ENCODE measurements around the gene PTPRD.

PTPRD gene

DNA sequence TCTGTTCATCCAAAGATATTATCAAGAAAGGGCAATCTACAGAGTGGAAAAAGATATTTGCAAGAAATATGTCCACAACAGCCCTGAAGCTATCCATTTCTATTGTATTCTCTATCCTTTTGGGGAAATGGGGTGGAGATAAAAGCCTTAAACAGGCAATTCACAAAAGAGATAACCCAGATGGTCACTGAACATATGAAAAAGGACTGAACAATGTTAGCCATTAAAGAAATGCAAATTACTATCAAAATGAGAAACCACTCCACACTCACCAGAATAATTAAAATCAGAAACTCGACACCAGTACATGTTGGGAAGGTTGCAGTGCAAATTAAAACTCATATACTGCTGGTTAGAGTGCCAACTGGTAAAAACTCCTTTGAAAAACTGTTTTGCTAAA, 1858.1 kb downstream of the PTPRD start:
- H3K4me3 ChIP-seq (ENCODE audit: low read depth, low read length): no peak overlapping the region
- no peak for DNase-seq (ENCODE audit: low read depth)
- TF ChIP-seq CTCF (conservative IDR thresholded peaks at IDR 0.05; ENCODE audit: low read depth, low read length): no peak

DNA sequence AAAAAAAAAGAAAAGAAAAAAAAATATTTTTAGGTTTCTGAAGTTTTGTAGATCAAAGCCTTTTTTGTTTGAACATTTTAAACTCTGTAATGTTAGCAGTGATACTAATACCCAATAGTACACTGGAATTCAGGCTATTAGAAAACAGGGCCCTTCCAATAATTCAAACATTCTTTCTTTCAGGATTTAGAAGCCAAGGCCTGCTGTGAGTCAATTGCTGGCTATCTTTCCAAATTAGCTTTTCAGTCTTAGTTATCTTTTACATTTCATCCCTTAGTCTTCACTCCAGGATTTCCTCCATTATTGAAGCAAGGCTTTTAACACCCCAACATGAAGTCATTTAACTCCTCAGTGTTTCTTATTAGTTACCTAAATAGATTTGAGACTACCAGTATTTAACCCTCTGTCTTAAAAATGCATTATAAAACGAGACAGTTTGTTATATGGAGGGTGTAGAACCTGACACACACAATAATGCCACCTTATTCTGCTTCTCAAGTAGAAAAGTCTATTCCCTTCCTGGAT, 1861.3 kb downstream of the PTPRD start:
- no peak for DNase-seq (ENCODE audit: low read depth)
- no peak for TF ChIP-seq CTCF (conservative IDR thresholded peaks at IDR 0.05; ENCODE audit: low read depth, low read length)
- H3K4me3 ChIP-seq (ENCODE audit: low read depth, low read length): no peak overlapping the region

DNA sequence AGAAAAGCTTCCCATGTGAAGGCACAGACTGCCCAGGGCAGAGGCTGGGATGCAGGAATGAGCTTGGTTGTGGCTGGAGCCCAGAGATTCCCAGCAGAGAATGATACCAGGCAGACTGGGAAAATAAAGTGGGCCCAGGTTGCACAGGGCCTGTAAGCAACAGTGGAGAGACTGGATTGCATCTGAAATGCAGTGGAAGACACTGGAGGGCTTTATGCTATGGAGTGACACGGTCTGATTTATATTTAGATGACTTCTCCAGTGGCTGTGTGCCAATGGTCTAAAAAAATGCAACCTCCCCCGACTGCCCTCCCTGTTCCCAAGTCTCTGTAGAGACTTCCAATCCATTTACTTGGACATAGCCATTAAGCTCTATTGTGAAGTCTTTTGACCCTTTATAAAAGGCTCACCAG, 1862.2 kb downstream of the PTPRD start:
- no peak overlapping the region for H3K4me3 ChIP-seq (ENCODE audit: low read depth, low read length)
- no peak for TF ChIP-seq CTCF (conservative IDR thresholded peaks at IDR 0.05; ENCODE audit: low read depth, low read length)
- DNase-seq (ENCODE audit: low read depth): no peak

GRCh38 chr9:8745347-8745746, 1867.5 kb downstream of the PTPRD start:
- no peak for TF ChIP-seq CTCF (conservative IDR thresholded peaks at IDR 0.05; ENCODE audit: low read depth, low read length)
- DNase-seq (ENCODE audit: low read depth): no peak
- no peak overlapping the region for H3K4me3 ChIP-seq (ENCODE audit: low read depth, low read length)

- TF ChIP-seq CTCF (conservative IDR thresholded peaks at IDR 0.05; ENCODE audit: low read depth, low read length): no peak
- no peak for DNase-seq (ENCODE audit: low read depth)
- H3K4me3 ChIP-seq (ENCODE audit: low read depth, low read length): no peak overlapping the region
These were observed 1873.9 kb downstream of the PTPRD start for GRCh38 chr9:8738945-8739344.

DNA sequence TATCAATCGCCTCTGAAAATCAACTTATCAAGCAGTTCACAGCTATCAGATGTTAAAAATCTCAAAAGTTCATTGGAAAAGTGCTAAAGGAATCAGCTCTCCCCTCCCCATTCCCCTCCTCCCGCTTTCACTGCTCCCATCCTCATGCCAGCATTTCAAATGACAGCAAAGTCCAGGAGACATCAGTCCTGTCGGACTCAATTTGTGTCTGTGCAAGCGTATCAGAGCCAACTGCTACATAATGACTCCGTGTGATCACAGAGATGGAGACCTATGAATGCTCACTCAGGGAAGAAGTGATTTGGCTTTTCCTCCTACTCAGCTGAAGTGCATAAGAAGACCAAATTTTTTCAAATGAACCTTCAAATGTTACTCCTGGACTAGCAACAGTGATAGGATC, 1876.0 kb downstream of the PTPRD start:
- DNase-seq (ENCODE audit: low read depth): no peak
- no peak for TF ChIP-seq CTCF (conservative IDR thresholded peaks at IDR 0.05; ENCODE audit: low read depth, low read length)
- H3K4me3 ChIP-seq (ENCODE audit: low read depth, low read length): no peak overlapping the region

GRCh38 chr9:8734760-8735159, 1878.0 kb downstream of the PTPRD start:
- no peak for TF ChIP-seq CTCF (conservative IDR thresholded peaks at IDR 0.05; ENCODE audit: low read depth, low read length)
- no peak for DNase-seq (ENCODE audit: low read depth)
- H3K4me3 ChIP-seq (ENCODE audit: low read depth, low read length): no peak overlapping the region

All from choroid plexus epithelial cell (primary cell).